ENCODE measurements around the gene TEX12.

- TF ChIP-seq BCLAF1 (IDR thresholded peaks at IDR 0.05; ENCODE audit: borderline replicate concordance in 1 of 2, control insufficient read depth in 1 of 2, low read depth in 2 of 2, low read length in 1 of 2) (no peak), ZNF124 (CRISPR knock-in tag; IDR thresholded peaks at IDR 0.05) (no peak), NR2C2 (CRISPR knock-in tag; IDR thresholded peaks at IDR 0.05) (no peak), NR2C2 (tag; IDR thresholded peaks at IDR 0.05) (no peak), CTCF (IDR thresholded peaks at IDR 0.05 in 2 of 3, conservative IDR thresholded peaks at IDR 0.05 in 1 of 3; ENCODE audit: insufficient read depth in 2 of 3, low read depth in 1 of 3, low read length in 3 of 3) (no peak), NFE2L1 (tag; IDR thresholded peaks at IDR 0.05; ENCODE audit: borderline replicate concordance, low read depth) (no peak), TAF1 (IDR thresholded peaks at IDR 0.05; ENCODE audit: control insufficient read depth, extremely low read depth, insufficient read depth, low read length, severe bottlenecking) (no peak)
Observed at GRCh38 chr11:112206071-112206470, 38.9 kb downstream of the TEX12 start.

All from K562 (cell line).